KMS-11 (cell line): ENCODE results near the gene SLC41A1.
A peak's percentile ranks its signal among the peaks of the same experiment; 100 is the strongest.

Source experiments
- H2AFZ ChIP-seq: fragments of 200-600 bp; sonication (generic); 2 replicates; pipeline ENCODE4 v1.6.1; 2016; ENCODE audit warnings: antibody characterized with exemption, mixed run types, low read depth
- H3K27ac ChIP-seq: fragments of 200-600 bp; sonication (generic); 2 replicates; pipeline ENCODE4 v1.6.1; 2016; ENCODE audit warnings: mild to moderate bottlenecking, mixed run types
- H3K27me3 ChIP-seq: fragments of 200-600 bp; sonication (generic); 2 replicates; pipeline ENCODE4 v1.6.1; 2017; ENCODE audit warnings: mild to moderate bottlenecking, low read depth, mixed run types, moderate library complexity; ENCODE audit not compliant: insufficient read depth
- H3K36me3 ChIP-seq: fragments of 200-600 bp; sonication (generic); 2 replicates; pipeline ENCODE4 v1.6.1; 2017; ENCODE audit warnings: mild to moderate bottlenecking, mixed run types; ENCODE audit not compliant: insufficient read depth
- H3K4me1 ChIP-seq: fragments of 200-600 bp; sonication (generic); 2 replicates; pipeline ENCODE4 v1.6.1; 2016; ENCODE audit warnings: mild to moderate bottlenecking, low read depth, mixed run types; ENCODE audit not compliant: poor library complexity, severe bottlenecking
- H3K4me2 ChIP-seq: fragments of 200-600 bp; sonication (generic); 2 replicates; pipeline ENCODE4 v1.7.0; 2016; ENCODE audit warnings: mild to moderate bottlenecking, mixed run types
- H3K4me3 ChIP-seq: fragments of 200-600 bp; sonication (generic); IDR thresholded peaks from 2 replicates; pipeline ENCODE4 v1.6.1; 2017; ENCODE audit warnings: low read depth, low read length, mixed read lengths; ENCODE audit not compliant: insufficient read depth
- H3K79me2 ChIP-seq: fragments of 200-600 bp; sonication (generic); 2 replicates; pipeline ENCODE4 v1.6.1; 2016; ENCODE audit warnings: low read depth, mixed run types; ENCODE audit not compliant: insufficient read depth
- H3K9ac ChIP-seq: fragments of 200-600 bp; sonication (generic); 2 replicates; pipeline ENCODE4 v1.6.1; 2016; ENCODE audit warnings: mild to moderate bottlenecking, mixed run types
- H4K20me1 ChIP-seq: fragments of 200-600 bp; sonication (generic); 2 replicates; pipeline ENCODE4 v1.6.1; 2016; ENCODE audit warnings: mild to moderate bottlenecking, mixed run types; ENCODE audit not compliant: insufficient read depth
- TF ChIP-seq, protein P1 (sequence below): fragments of 200-600 bp; sonication (generic); conservative IDR thresholded peaks from 2 replicates; pipeline ENCODE4 v1.6.1; 2017; ENCODE audit warnings: low read depth, mild to moderate bottlenecking, antibody characterized with exemption, low read length, moderate library complexity, mixed read lengths

The SLC41A1 gene

DNA sequence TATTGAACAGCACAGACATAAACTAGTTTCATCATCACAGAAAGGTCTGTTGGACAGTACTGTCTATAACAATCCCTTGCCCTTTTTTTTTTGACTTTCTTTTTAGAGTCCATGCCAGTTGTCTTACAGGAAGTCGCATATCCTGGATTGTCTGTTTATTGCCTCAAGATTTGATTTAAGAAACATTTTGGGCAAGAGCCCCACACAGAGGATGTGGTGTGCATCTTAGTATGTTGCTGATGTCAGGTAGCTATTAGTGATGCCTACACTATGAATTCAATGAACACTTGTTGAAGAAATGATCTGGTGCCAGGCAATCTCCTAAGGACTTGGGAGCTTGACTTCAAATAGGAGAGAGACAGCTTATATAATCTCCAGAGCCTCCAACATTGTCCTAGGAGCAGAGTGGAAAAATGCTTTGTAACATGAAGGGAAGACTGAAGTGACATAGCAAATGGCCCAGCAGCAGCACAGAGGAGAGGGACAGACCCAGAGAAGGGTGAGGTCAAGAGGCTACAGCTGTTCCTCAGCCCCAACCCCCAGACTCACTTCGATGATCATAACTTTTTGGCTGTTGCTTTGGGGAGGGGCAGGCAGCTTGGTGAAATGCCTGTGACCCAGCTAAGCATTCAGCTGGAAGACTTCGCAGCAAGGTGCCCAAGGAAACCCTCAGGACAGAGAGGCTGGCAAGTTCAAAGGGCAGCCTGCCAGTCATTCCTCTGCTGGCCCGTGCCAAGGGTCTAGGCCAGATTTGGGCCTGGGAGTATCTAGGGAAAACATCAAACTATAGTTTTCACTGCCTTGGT, 30.2 kb downstream of the SLC41A1 start:
- Histone ChIP-seq H3K27ac (no peak overlapping the region), H2AFZ (no peak overlapping the region), H3K79me2 (no peaks in the 10 kb centered on the region), H3K27me3 (no peaks in the 10 kb centered on the region), H3K9ac (no peak overlapping the region), H3K4me2 (no peak overlapping the region), H3K4me1 (no peaks in the 10 kb centered on the region), H3K36me3 (no peaks in the 10 kb centered on the region), H4K20me1 (no peaks in the 10 kb centered on the region), H3K4me3 (no peak overlapping the region)
- TF ChIP-seq, protein P1, sequence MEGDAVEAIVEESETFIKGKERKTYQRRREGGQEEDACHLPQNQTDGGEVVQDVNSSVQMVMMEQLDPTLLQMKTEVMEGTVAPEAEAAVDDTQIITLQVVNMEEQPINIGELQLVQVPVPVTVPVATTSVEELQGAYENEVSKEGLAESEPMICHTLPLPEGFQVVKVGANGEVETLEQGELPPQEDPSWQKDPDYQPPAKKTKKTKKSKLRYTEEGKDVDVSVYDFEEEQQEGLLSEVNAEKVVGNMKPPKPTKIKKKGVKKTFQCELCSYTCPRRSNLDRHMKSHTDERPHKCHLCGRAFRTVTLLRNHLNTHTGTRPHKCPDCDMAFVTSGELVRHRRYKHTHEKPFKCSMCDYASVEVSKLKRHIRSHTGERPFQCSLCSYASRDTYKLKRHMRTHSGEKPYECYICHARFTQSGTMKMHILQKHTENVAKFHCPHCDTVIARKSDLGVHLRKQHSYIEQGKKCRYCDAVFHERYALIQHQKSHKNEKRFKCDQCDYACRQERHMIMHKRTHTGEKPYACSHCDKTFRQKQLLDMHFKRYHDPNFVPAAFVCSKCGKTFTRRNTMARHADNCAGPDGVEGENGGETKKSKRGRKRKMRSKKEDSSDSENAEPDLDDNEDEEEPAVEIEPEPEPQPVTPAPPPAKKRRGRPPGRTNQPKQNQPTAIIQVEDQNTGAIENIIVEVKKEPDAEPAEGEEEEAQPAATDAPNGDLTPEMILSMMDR: no peak

DNA sequence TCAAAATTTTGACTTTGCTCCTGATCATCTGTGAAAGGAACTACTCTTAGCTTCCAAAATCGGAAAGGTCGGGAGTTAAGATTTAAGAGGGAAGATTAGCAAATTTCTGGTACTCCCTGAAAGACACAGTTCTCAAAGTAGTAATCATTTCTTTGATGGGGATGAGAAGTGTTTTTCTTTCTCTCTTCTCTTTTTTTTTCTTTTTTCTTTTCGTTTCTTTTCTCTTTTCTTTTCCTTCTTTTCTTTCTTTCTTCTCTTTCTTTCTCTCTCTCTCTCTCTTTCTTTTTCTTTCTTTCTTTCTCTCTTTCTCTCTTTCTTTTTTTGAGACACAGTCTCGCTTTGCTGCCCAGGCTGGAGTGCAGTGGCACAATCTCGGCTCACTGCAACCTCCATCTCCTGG, 32.7 kb downstream of the SLC41A1 start:
- H3K4me2 ChIP-seq: no peak overlapping the region
- H3K4me3 ChIP-seq: no peak overlapping the region
- H3K27me3 ChIP-seq: no peaks in the 10 kb centered on the region

DNA sequence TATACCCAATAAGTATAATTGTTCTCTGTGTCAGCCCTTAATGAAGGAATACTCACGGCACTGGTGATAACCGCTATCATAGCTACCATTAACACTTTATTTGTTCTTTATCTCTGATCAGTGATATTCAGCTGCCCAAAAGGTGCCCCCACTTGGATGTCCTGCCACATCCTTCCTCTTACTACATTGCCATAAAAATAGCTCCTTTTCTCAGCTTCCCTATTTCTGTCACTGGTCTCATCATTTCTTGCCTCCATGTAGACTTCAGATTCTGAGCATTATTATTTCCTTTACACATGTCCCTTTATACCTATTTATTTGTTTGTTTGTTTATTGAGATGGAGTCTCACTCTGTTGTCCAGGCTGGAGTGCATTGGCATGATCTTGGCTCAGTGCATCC, 35.0 kb downstream of the SLC41A1 start:
- TF ChIP-seq, protein P1: no peak
- H3K27me3 ChIP-seq: no peaks in the 10 kb centered on the region
- H3K36me3 ChIP-seq: no peaks in the 10 kb centered on the region
- no peaks in the 10 kb centered on the region for H4K20me1 ChIP-seq
- no peaks in the 10 kb centered on the region for H3K79me2 ChIP-seq
- no peak overlapping the region for H3K4me2 ChIP-seq
- no peak overlapping the region for H3K4me3 ChIP-seq
- H3K27ac ChIP-seq: no peak overlapping the region
- no peak overlapping the region for H3K9ac ChIP-seq
- H3K4me1 ChIP-seq: peaks cover 14% of the 10 kb centered on the region
- no peak overlapping the region for H2AFZ ChIP-seq

More for the DNA sequence above, 32.7 kb downstream of the SLC41A1 start:
- TF ChIP-seq, protein P1: no peak
- Histone ChIP-seq H2AFZ (no peak overlapping the region), H3K36me3 (no peaks in the 10 kb centered on the region), H3K4me1 (peaks cover 3% of the 10 kb centered on the region), H3K27ac (no peak overlapping the region), H3K9ac (no peak overlapping the region), H4K20me1 (no peaks in the 10 kb centered on the region), H3K79me2 (no peaks in the 10 kb centered on the region)

DNA sequence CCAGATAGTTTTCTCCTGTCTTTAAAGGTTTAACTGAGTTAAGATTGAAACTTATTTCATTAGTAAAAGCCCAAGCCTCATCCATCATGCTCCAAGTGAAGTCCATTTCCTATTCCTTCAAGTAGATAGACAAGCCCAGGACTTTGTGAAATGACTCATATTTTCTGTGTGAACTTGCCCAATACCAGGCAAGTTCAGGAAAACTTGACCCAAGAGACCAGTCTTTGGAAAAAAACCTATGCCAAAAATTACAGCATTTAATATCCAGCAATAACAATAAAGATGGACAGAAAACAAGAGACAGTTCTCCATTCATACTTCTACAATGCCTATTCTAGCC, 37.3 kb downstream of the SLC41A1 start:
- peak overlapping the region; percentile 80; the same call in 1 of the 2 replicates for H3K9ac ChIP-seq

More for the DNA sequence above, 37.3 kb downstream of the SLC41A1 start:
- Histone ChIP-seq H3K27ac (no peak overlapping the region), H3K4me3 (peak overlapping the region; percentile 61), H3K27me3 (no peaks in the 10 kb centered on the region), H3K4me1 (peaks cover 26% of the 10 kb centered on the region), H4K20me1 (no peaks in the 10 kb centered on the region), H3K4me2 (peak overlapping the region; percentile 62), H2AFZ (peak overlapping the region; percentile 100), H3K36me3 (no peaks in the 10 kb centered on the region), H3K79me2 (no peaks in the 10 kb centered on the region)
- TF ChIP-seq, protein P1: no peak
